Measurements from ENCODE around the gene RYR2.
A peak's percentile ranks its signal among the peaks of the same experiment; 100 is the strongest.

GRCh38 chr1:237799762-237800474, 757.9 kb downstream of the RYR2 start:
- TF ChIP-seq CTCF (IDR thresholded peaks at IDR 0.05; ENCODE audit: low read length) (peak; percentile 49), EZH2 (IDR thresholded peaks at IDR 0.05; ENCODE audit: borderline replicate concordance, low read length) (no peak)
